Naive B cell (primary cell): ENCODE data around the gene KRT84. TPM values are rescaled to one million over a fixed set of nuclear protein-coding genes. Genes with fewer than 3 reads are reported as not detected.

Experiments used
- ATAC-seq, 2 donors: fragments of 150-1000 bp; cut with Tn5 transposase; 2 replicates each; pipeline ENCODE4 v1.10.0; 2021; ENCODE audit warnings: low read depth in 2 of 2, mild to moderate bottlenecking in 2 of 2, moderate library complexity in 2 of 2
- DNase-seq: peaks from one replicate; pipeline ENCODE4 v3.0.0; 2022
- H3K27ac Mint-ChIP-seq, 6 donors: one replicate each; pipeline ENCODE4 v1.8.0; 2020 to 2022; ENCODE audit warnings: mild to moderate bottlenecking in 6 of 6, mixed read lengths in 6 of 6, moderate library complexity in 5 of 6, inconsistent platforms in 2 of 6
- H3K27me3 Mint-ChIP-seq, 3 donors: one replicate each; pipeline ENCODE4 v1.8.0; 2021 to 2022; ENCODE audit warnings: mixed read lengths in 3 of 3, mild to moderate bottlenecking in 1 of 3
- H3K36me3 Mint-ChIP-seq, 2 donors: one replicate each; pipeline ENCODE4 v1.8.0; 2020 to 2022; ENCODE audit warnings: mixed read lengths in 2 of 2, inconsistent platforms in 1 of 2, mild to moderate bottlenecking in 1 of 2
- H3K4me1 Mint-ChIP-seq, 3 donors: one replicate each; pipeline ENCODE4 v1.8.0; 2020 to 2022; ENCODE audit warnings: mixed read lengths in 3 of 3, inconsistent platforms in 1 of 3, mild to moderate bottlenecking in 1 of 3, moderate library complexity in 1 of 3
- H3K4me3 Mint-ChIP-seq, 8 donors: one replicate each; pipeline ENCODE4 v1.8.0; 2020 to 2022; ENCODE audit warnings: mild to moderate bottlenecking in 8 of 8, mixed read lengths in 8 of 8, moderate library complexity in 8 of 8, inconsistent platforms in 2 of 8
- H3K9me3 Mint-ChIP-seq, 7 donors: one replicate each; pipeline ENCODE4 v1.8.0; 2020 to 2022; ENCODE audit warnings: mixed read lengths in 7 of 7, mild to moderate bottlenecking in 5 of 7, inconsistent platforms in 2 of 7, moderate library complexity in 1 of 7
- polyA plus RNA-seq, 6 donors: library from polyadenylated mRNA; unstranded; fragments of 300-500 nt; fragmentation: Illumina TruSeq; gene quantifications; one replicate each; pipeline ENCODE4 v1.2.3, GENCODE V29; 2021; ENCODE audit warnings: low read depth in 6 of 6

The KRT84 gene, protein sequence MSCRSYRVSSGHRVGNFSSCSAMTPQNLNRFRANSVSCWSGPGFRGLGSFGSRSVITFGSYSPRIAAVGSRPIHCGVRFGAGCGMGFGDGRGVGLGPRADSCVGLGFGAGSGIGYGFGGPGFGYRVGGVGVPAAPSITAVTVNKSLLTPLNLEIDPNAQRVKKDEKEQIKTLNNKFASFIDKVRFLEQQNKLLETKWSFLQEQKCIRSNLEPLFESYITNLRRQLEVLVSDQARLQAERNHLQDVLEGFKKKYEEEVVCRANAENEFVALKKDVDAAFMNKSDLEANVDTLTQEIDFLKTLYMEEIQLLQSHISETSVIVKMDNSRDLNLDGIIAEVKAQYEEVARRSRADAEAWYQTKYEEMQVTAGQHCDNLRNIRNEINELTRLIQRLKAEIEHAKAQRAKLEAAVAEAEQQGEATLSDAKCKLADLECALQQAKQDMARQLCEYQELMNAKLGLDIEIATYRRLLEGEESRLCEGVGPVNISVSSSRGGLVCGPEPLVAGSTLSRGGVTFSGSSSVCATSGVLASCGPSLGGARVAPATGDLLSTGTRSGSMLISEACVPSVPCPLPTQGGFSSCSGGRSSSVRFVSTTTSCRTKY
- polyA plus RNA-seq: not detected

- Mint-ChIP-seq H3K4me3 (no peak within 1 kb of the TSS), H3K27me3 (peaks cover 0 to 9% (median 8%) of the 10 kb centered on the region in 3 donors), H3K27ac (no peak within 1 kb of the TSS), H3K4me1 (peaks cover 0 to 5% (median 0%) of the 10 kb centered on the region in 3 donors), H3K36me3 (no peaks in the 10 kb centered on the region), H3K9me3 (no peaks in the 10 kb centered on the region)
- ATAC-seq: no peak
- DNase-seq: no peak
Observed at GRCh38 chr12:52385226-52385702, at the start of gene KRT84. TSS of gene KRT84 (minus strand) at chr12:52385652. CDS start at chr12:52385585, 67 bp downstream.

GRCh38 chr12:52434760-52435530 lies 49.5 kb upstream of the KRT84 start:
- Mint-ChIP-seq H3K4me3 (no peak overlapping the region), H3K27ac (no peak overlapping the region)

GRCh38 chr12:52434081-52434733 lies 48.8 kb upstream of the KRT84 start, which contains the start of gene KRT75:
TSS of gene KRT75 (minus strand) at chr12:52434371. CDS start at chr12:52434304, 67 bp downstream.
- no peak within 1 kb of the TSS for H3K27ac Mint-ChIP-seq
- no peaks in the 10 kb centered on the region for H3K4me1 Mint-ChIP-seq
- no peak within 1 kb of the TSS for H3K4me3 Mint-ChIP-seq
- peaks cover 0 to 2% (median 0%) of the 10 kb centered on the region in 7 donors for H3K9me3 Mint-ChIP-seq
- H3K36me3 Mint-ChIP-seq: no peaks in the 10 kb centered on the region
- DNase-seq (no peak), ATAC-seq (no peak)
- peaks cover 15 to 32% (median 21%) of the 10 kb centered on the region in 3 donors for H3K27me3 Mint-ChIP-seq

More at GRCh38 chr12:52434760-52435530, 49.5 kb upstream of the KRT84 start:
- ATAC-seq: no peak
- no peak for DNase-seq
- H3K4me1 Mint-ChIP-seq: no peaks in the 10 kb centered on the region
- H3K27me3 Mint-ChIP-seq: peaks cover 17 to 38% (median 23%) of the 10 kb centered on the region in 3 donors
- no peaks in the 10 kb centered on the region for H3K36me3 Mint-ChIP-seq
- H3K9me3 Mint-ChIP-seq: peaks cover 0 to under 1% (median 0%) of the 10 kb centered on the region in 7 donors

GRCh38 chr12:52433501-52434080 lies 48.1 kb upstream of the KRT84 start:
- DNase-seq (no peak), ATAC-seq (no peak)
- no peak overlapping the region for H3K27ac Mint-ChIP-seq
- H3K27me3 Mint-ChIP-seq: peaks cover 21 to 38% (median 27%) of the 10 kb centered on the region in 3 donors
- peaks cover 0 to 2% (median 0%) of the 10 kb centered on the region in 7 donors for H3K9me3 Mint-ChIP-seq
- H3K36me3 Mint-ChIP-seq: no peaks in the 10 kb centered on the region
- H3K4me3 Mint-ChIP-seq: no peak overlapping the region
- no peaks in the 10 kb centered on the region for H3K4me1 Mint-ChIP-seq

DNA sequence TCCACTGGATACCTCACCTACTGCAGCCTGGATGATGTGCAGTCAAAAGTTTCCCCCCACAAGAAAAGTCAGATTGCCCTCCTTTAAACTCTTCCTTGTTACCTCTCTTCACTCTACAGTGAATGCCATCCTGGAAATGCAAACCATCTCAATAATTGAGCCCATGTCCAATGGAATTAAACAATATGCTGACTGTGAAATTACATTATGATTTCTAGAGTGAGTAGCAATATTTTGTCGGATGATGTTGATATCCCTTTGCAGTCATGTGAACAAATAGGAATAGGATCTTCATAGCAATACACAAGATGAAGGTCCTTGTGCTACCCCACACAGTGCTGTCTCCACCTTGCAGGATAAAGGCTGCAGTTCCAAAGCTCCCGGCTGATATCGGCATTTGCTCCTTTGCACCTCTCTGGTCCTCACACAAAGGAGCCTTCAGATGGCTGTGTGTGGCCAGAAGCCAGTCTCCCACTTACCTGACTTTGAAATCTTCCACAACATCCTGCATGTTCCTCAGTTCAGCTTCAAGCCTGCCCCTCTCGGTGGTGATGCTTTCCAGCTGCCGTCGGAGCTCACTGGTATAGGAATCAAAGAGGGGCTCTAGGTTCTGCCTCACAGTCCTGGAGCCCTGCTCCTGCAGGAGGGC lies 47.2 kb upstream of the KRT84 start:
- peaks cover 25 to 38% (median 32%) of the 10 kb centered on the region in 3 donors for H3K27me3 Mint-ChIP-seq
- H3K36me3 Mint-ChIP-seq: no peaks in the 10 kb centered on the region
- no peak overlapping the region for H3K27ac Mint-ChIP-seq

DNA sequence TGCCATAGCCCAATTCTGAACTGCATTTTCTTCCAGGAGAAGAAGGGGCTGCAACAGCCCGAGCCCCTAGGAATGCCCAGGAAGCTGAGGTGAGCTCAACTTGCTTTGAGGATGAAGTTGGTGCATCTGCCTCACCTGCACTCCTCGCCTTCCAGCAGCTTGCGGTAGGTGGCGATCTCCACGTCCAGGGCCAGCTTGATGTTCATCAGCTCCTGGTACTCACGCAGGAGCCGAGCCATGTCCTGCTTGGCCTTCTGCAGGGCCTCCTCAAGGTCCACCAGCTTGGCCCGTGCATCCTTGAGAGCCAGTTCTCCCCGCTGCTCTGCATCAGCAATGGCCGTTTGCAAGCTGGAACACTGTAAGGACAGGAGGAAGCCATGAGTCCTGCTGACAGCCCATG lies 42.7 kb upstream of the KRT84 start:
- Mint-ChIP-seq H3K4me3 (no peak overlapping the region), H3K36me3 (no peaks in the 10 kb centered on the region), H3K9me3 (peaks cover 0 to 2% (median 0%) of the 10 kb centered on the region in 7 donors), H3K27me3 (peaks cover 22 to 41% (median 29%) of the 10 kb centered on the region in 3 donors), H3K4me1 (no peaks in the 10 kb centered on the region), H3K27ac (peak overlapping the region in 1 of 6 donors; percentile 10)
- DNase-seq (no peak), ATAC-seq (no peak)

More for the DNA sequence above, 47.2 kb upstream of the KRT84 start:
- Mint-ChIP-seq H3K9me3 (peaks cover 0 to 2% (median 0%) of the 10 kb centered on the region in 7 donors), H3K4me3 (no peak overlapping the region), H3K4me1 (no peaks in the 10 kb centered on the region)
- ATAC-seq (no peak), DNase-seq (no peak)

- no peak for DNase-seq
- Mint-ChIP-seq H3K36me3 (no peaks in the 10 kb centered on the region), H3K27ac (no peak overlapping the region), H3K4me3 (no peak overlapping the region), H3K4me1 (no peaks in the 10 kb centered on the region), H3K9me3 (peaks cover 0 to 2% (median 0%) of the 10 kb centered on the region in 7 donors), H3K27me3 (peaks cover 22 to 47% (median 39%) of the 10 kb centered on the region in 3 donors)
- ATAC-seq: no peak
Observed at GRCh38 chr12:52427083-52427482, 41.6 kb upstream of the KRT84 start.

DNA sequence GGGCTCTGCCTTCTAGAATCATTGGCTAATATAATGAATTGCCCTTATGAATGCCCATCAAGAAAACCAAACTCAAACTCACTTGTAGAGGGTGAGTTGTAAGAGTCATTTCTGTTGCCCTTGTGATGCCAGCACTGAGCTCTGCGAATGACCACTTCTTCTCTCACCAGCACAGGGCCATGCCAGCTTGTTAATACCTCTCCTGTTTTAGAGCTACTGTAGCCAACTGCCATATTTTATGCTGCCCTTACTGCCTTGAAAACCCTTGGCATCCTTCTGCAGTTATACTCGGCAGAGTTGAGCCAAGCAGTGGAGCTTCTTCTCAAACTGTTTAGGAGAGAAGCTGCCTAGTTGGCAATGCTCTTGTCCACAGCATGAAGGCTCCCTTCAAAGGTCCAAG lies 40.6 kb upstream of the KRT84 start:
- peaks cover 22 to 57% (median 49%) of the 10 kb centered on the region in 3 donors for H3K27me3 Mint-ChIP-seq

DNA sequence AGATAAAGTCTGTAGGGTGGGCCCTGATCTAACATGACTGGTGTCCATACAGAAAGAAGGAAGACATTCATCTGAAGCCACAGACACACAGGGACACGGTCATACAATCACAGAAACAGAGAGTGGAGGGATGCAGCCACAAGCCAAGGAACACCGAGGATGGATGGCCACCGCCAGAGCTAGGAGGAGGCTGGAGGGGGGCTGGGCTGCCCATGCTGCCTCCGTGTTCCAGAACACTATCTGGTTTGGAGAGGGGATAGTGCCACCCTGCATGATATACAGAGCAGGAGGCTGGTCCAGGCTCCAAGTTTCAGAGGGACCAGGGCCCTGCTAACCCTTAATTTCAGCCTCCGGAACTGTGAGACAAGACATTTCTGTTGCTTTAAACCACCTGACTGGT lies 40.0 kb upstream of the KRT84 start:
- ATAC-seq: no peak
- Mint-ChIP-seq H3K27ac (no peak overlapping the region), H3K9me3 (peaks cover 0 to 2% (median 0%) of the 10 kb centered on the region in 7 donors), H3K27me3 (peaks cover 22 to 57% (median 49%) of the 10 kb centered on the region in 3 donors), H3K4me1 (no peaks in the 10 kb centered on the region), H3K4me3 (no peak overlapping the region), H3K36me3 (no peaks in the 10 kb centered on the region)
- no peak for DNase-seq

More for the DNA sequence above, 40.6 kb upstream of the KRT84 start:
- H3K9me3 Mint-ChIP-seq: peaks cover 0 to 2% (median 0%) of the 10 kb centered on the region in 7 donors
- no peak overlapping the region for H3K27ac Mint-ChIP-seq
- no peaks in the 10 kb centered on the region for H3K4me1 Mint-ChIP-seq
- ATAC-seq: no peak
- DNase-seq: no peak
- H3K36me3 Mint-ChIP-seq: no peaks in the 10 kb centered on the region
- H3K4me3 Mint-ChIP-seq: no peak overlapping the region

GRCh38 chr12:52423661-52424500 lies 38.4 kb upstream of the KRT84 start:
- Mint-ChIP-seq H3K36me3 (no peaks in the 10 kb centered on the region), H3K4me3 (no peak overlapping the region), H3K27ac (no peak overlapping the region), H3K4me1 (no peaks in the 10 kb centered on the region), H3K9me3 (no peaks in the 10 kb centered on the region), H3K27me3 (peaks cover 12 to 58% (median 56%) of the 10 kb centered on the region in 3 donors)
- DNase-seq (no peak), ATAC-seq (no peak)

DNA sequence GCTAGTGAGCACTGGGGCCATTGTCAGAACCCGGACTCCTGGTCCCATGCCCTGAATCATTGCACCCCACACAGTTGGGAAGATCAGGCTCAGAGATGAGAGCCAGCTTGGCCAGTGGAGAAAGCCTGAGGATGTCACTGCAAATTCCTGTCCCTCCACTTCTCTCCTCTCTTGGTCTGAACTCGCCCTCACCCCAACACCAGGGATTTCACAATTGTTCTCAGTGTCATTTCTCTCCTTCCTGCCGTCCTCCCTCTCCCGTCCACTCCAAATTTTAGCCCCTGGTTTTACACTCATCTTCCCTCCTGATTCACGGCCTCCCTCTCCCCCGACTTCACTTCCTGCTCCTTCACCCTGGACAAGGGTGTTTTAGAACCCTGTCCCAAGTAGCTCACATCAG lies 37.6 kb upstream of the KRT84 start:
- peaks cover 4 to 50% (median 50%) of the 10 kb centered on the region in 3 donors for H3K27me3 Mint-ChIP-seq
- H3K27ac Mint-ChIP-seq: no peak overlapping the region

More for the DNA sequence above, 37.6 kb upstream of the KRT84 start:
- Mint-ChIP-seq H3K9me3 (no peaks in the 10 kb centered on the region), H3K4me1 (no peaks in the 10 kb centered on the region), H3K4me3 (no peak overlapping the region), H3K36me3 (no peaks in the 10 kb centered on the region)
- ATAC-seq: no peak
- no peak for DNase-seq
